Stimulated activated effector memory CD8-positive, alpha-beta T cell treated with anti-CD3 and anti-CD28 coated beads, Interleukin-12 subunit alpha, Interleukin-12 subunit beta, amount 100 ng/mL, for 72 hours (primary cell): ENCODE data around the gene RPL13A.

Experiments
- ATAC-seq: fragments of 150-1000 bp; cut with Tn5 transposase; 2 replicates; pipeline ENCODE4 v1.10.0; 2021
- DNase-seq, 2 donors: peaks; one replicate each; pipeline ENCODE4 v3.0.0; 2021 to 2022; ENCODE audit warnings: low spot score in 2 of 2
- H3K27ac Mint-ChIP-seq: one replicate; pipeline ENCODE4 v1.8.0; 2022; ENCODE audit warnings: mild to moderate bottlenecking, mixed read lengths
- H3K36me3 Mint-ChIP-seq: one replicate; pipeline ENCODE4 v1.8.0; 2022; ENCODE audit warnings: mild to moderate bottlenecking, mixed read lengths
- H3K4me1 Mint-ChIP-seq: one replicate; pipeline ENCODE4 v1.8.0; 2022; ENCODE audit warnings: mixed read lengths
- H3K4me3 Mint-ChIP-seq: one replicate; pipeline ENCODE4 v1.8.0; 2022; ENCODE audit warnings: mild to moderate bottlenecking, mixed read lengths
- H3K9me3 Mint-ChIP-seq: one replicate; pipeline ENCODE4 v1.8.0; 2022; ENCODE audit warnings: mixed read lengths

Gene RPL13A

GRCh38 chr19:49533551-49534488, 46.4 kb downstream of the RPL13A start:
- Mint-ChIP-seq H3K9me3 (no peaks in the 10 kb centered on the region), H3K36me3 (peaks cover 13% of the 10 kb centered on the region), H3K4me3 (peak overlapping the region; percentile 79), H3K4me1 (peaks cover 24% of the 10 kb centered on the region), H3K27ac (peak overlapping the region; percentile 84)
- DNase-seq (peak; percentile 90 to 93), ATAC-seq (peak; percentile 90)

- peaks cover 17% of the 10 kb centered on the region for H3K36me3 Mint-ChIP-seq
- no peaks in the 10 kb centered on the region for H3K9me3 Mint-ChIP-seq
- ATAC-seq: peak; percentile 53
- peaks cover 24% of the 10 kb centered on the region for H3K4me1 Mint-ChIP-seq
- peak overlapping the region; percentile 84 for H3K27ac Mint-ChIP-seq
- peak overlapping the region; percentile 79 for H3K4me3 Mint-ChIP-seq
- DNase-seq: no peak
Measured at GRCh38 chr19:49534632-49535385, 47.4 kb downstream of the RPL13A start.

- Mint-ChIP-seq H3K27ac (no peak overlapping the region), H3K36me3 (peaks cover 17% of the 10 kb centered on the region), H3K4me3 (no peak overlapping the region), H3K4me1 (peaks cover 24% of the 10 kb centered on the region), H3K9me3 (no peaks in the 10 kb centered on the region)
- DNase-seq: no peak
- no peak for ATAC-seq
Measured at GRCh38 chr19:49536921-49537462, 49.6 kb downstream of the RPL13A start.

GRCh38 chr19:49538643-49539042, 51.2 kb downstream of the RPL13A start:
- Mint-ChIP-seq H3K36me3 (peaks cover 17% of the 10 kb centered on the region), H3K4me1 (peaks cover 14% of the 10 kb centered on the region), H3K27ac (no peak overlapping the region), H3K4me3 (no peak overlapping the region), H3K9me3 (no peaks in the 10 kb centered on the region)
- ATAC-seq (no peak), DNase-seq (no peak)

- Mint-ChIP-seq H3K36me3 (peaks cover 16% of the 10 kb centered on the region), H3K4me3 (no peak overlapping the region), H3K9me3 (no peaks in the 10 kb centered on the region), H3K27ac (no peak overlapping the region), H3K4me1 (peaks cover 16% of the 10 kb centered on the region)
- ATAC-seq: no peak
- no peak for DNase-seq
Measured at GRCh38 chr19:49539192-49539952, 52.0 kb downstream of the RPL13A start.
